HG03039 (cell line): ENCODE measurements around the gene TUBA1C.
A peak's percentile ranks its signal among the peaks of the same experiment; 100 is the strongest.
"Not testable (repeated sequence)": the region's sequence is repeated elsewhere in the genome, so short reads cannot be mapped to it uniquely, and the experiment has no call there.

Experiments
- ATAC-seq: cut with Tn5 transposase; IDR thresholded peaks from one replicate; pipeline ENCODE4 v1.9.1; 2021; ENCODE audit warnings: mild to moderate bottlenecking, moderate library complexity; ENCODE audit not compliant: unreplicated experiment

The TUBA1C gene

DNA sequence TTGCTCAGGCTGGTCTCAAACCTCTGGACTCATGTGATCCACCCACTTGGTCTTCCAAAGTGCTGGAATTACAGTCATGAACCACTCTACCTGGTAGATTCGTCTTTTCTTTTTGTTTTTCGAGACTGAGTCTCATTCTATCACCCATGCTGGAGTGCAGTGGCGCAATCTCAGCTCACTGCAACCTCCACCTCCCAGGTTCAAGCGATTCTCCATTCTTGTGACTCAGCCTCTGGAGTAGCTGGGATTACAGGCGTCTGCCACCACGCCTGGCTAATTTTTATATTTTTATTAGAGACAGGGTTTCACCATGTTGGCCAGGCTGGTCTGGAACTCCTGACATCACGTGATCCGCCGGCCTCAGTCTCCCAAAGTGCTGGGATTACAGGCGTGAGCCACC lies 9.4 kb upstream of the TUBA1C start:
- not testable (repeated sequence) for ATAC-seq

DNA sequence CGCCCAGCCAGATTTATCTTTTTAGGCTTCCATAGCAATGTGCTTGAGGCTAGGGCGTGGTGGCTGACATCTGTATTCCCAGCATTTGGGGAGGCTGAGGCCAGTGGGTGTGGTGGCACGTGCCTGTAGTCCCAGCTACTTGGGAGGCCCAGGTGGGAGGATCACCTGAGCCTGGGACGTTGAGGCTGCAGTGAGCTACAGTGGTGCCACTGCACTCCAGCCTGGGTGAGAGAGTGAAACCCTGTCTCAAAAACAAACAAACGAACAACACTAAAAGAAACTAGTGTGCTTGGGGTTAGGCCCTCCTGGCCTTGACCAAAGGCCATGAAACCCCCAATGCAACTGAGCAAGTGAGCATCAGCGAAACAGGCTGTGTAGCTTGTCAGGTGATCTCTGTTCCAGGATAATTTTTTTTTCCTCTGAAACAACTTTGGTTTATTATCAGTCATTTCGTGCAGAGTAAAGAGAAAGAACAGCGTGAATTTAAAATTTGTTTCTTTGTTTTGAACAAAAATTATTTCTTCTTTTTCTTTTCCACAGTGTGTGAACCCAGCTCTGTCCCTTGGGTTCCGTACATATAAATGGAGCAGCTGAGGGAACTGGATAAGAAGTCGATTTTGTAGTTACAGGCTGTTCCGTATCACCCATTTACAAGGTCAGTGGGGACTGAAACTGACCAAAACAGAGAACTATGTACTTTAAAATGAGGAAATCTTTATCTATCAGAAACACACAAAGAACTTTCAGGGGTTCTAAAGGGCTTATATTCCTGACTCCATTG lies 8.8 kb upstream of the TUBA1C start:
- no peak for ATAC-seq

DNA sequence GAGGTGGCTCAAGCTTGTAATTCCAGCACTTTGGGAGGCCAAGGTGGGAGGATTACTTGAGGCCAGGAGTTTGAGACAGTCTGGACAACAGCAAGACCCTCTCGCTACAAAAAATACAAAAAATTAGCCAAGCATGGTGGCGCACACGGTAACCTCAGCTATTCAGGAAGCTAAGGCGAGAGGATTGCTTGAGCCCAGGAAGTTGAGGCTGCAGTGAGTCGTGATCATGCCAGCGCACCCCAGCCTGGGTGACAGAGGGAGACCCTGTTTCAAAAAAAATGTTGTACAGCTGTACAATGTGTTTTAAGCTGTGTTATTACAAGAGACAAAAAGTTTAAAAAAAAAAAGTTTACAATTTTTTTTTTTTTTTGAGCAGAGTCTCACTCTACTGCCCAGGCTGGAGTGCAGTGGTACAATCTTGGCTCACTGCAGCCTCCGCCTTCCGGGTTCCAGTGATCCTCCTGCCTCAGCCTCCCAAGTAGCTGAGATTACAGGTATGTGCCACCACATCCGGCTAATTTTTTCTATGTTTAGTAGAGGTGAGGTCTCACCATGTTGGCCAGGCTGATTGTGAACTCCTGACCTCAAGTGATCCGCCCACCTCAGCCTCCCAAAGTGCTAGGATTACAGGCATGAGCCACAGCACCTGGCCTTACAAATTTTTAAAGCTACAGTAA lies 7.2 kb upstream of the TUBA1C start:
- ATAC-seq, result not testable (repeated sequence)

DNA sequence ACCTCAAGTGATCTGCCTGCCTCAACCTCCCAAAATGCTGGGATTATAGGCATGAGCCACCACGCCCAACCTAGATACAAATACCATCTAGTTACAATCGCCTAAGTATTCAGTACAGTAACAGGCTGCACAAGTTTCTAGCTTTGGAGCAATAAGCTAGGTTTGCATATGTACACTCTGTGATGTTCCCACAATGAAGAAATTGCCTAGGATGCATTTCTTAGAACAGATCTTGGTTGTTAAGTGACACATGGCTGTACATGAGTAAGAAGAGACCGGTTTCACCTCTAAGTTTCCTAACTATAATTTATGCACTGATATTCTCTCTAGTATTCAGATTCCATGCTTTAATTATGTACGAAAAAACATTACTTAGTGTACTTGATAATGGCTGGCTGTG lies 5.4 kb upstream of the TUBA1C start:
- ATAC-seq, result no peak

DNA sequence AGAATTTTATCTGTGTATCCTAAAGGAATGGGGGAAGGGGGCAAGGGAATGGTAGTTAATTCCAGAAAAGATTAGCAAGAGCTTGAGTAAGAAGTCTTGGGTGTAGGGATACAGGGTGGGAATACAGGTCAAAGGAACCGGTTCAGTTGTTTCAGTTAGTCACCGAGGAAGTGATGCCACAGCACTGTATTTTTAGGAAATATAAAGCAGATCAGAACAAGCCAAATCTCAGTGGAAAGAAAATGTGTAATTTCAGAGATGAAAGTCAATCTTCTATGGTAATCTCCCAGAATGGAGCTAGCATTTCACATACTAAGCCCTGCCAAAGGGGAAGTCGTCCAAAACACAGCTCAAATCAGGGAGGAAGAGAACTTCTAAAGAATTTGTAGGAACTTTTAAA lies 4.7 kb upstream of the TUBA1C start:
- ATAC-seq, result no peak

DNA sequence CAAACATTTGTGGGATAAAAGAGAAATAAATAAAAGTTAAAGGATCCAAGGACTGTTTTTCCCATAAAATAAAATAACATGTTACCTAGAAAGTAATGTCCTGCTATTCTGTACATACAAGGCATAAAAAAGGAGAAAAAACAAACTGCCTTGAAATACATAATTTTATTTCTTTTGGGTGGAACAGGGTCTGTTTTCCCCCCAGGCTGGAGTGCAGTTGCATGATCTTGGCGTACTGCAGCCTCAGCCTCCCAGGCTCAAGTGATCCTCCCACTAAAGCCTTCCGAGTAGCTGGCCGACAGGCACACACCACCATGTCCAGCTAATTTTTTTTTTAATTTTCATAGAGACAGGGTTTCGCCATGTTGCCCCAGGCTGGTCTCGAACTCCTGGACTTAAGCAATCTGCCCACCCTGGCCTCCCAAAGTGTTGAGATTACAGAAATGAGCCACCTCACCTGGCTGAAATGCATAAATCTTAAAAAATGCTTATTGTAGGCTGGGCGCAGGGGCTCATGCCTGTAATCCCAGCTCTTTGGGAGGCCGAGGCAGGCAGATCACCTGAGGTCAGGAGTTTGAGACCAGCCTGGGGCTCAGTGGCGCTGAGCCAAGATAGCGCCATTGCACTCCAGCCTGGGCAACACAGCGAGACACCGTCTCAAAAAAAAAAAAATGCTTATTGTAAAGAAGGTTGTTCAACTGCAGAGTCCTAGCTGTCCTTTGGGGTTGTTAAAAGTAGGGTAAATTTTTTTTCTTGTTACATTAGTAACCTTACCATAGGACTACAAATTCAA lies 4.1 kb upstream of the TUBA1C start:
- ATAC-seq, result no peak

DNA sequence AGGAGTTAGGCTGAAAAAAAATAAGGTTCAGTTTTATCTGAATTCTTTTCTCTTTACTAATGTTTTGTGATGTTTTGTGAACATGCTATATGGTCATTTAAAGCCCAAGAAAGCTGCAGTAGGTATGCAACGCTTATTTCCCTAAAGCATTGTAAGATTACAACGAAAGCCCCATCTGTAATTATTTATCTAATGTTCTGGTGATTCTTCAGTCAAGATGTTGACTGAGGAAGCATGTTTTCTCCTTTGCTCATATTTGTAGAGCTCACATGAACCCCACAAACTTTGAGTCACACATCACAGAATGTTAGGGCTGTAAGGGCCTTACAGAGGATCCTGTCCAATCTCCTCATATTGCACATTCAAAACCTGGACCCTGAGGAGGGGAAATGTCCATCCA lies 3.2 kb upstream of the TUBA1C start:
- no peak for ATAC-seq

DNA sequence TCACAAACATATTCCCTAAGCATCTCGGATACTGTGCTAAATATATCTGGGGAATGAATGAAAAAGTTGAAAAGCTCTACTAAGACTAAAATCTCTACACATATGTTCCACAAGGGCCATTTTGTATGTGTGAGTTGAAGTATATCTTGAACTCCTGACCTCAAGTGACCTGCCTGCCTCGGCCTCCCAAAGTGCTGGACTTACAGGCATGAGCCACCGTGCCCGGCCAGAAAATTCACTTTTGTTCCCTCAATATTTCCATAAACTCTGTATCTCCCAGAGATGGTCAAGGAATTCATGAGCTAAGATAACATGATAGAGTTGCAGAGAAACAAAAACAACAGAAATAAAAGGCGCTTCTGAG lies 1.5 kb upstream of the TUBA1C start:
- no peak for ATAC-seq

DNA sequence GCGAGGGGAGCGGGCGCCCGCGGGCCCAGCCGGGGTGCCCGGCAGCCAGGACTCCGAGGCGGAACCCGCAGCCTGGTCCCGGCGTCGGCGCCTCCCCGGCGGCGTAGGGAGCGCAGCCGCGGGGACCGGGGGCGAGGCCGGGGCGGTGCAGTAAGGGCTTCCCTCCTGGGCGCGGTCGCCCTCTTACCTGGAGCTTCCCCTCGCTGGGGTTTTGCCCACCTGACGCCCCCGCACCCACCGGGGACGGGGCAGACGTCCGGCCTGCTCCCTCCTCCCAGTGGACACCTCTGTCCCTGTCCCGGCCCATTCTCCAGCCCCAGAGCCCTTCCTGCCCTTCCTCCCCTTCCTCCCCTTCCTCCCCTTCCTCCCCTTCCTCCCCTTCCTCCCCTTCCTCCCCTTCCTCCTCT lies 413 bp upstream of the TUBA1C start:
- ATAC-seq, result peak; percentile 25

DNA sequence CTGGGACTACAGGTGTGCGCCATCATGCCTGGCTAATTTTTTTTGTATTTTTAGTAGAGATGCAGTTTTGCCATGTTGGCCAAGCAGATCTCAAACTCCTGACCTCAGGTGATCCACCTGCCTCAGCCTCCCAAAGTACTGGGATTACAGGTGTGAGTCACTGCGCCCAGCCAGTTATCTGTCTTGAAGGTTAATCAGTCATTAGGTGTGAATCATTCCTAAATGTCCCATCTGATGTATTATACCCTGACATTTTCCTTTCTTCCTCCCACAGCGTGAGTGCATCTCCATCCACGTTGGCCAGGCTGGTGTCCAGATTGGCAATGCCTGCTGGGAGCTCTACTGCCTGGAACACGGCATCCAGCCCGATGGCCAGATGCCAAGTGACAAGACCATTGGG lies 4.3 kb downstream of the TUBA1C start:
- ATAC-seq, result not testable (repeated sequence)

DNA sequence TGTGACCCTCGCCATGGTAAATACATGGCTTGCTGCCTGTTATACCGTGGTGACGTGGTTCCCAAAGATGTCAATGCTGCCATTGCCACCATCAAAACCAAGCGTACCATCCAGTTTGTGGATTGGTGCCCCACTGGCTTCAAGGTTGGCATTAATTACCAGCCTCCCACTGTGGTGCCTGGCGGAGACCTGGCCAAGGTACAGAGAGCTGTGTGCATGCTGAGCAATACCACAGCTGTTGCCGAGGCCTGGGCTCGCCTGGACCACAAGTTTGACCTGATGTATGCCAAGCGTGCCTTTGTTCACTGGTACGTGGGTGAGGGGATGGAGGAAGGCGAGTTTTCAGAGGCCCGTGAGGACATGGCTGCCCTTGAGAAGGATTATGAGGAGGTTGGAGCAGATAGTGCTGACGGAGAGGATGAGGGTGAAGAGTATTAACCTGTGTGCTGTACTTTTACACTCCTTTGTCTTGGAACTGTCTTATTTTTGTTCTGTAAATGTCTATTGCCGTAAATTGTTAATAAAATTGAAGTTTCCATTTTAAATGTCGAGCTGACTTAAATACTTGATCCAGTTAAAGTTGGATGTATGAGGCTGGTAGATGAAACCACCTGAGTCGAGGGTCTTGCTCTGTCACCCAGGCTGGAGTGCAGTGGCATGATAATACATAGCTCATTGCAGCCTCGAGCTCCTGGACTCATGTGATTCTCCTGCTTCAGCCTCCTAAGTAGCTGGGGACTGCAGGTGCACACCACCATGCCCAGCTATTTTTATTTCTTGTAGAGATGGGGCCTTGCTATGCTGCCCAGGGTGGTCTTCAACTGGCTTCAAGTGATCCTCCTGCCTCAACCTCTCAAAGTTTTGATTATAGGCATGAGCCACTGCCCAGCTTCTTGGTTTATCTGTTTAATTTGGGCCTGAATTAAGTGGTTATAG lies 8.2 kb downstream of the TUBA1C start:
- ATAC-seq, result no peak

DNA sequence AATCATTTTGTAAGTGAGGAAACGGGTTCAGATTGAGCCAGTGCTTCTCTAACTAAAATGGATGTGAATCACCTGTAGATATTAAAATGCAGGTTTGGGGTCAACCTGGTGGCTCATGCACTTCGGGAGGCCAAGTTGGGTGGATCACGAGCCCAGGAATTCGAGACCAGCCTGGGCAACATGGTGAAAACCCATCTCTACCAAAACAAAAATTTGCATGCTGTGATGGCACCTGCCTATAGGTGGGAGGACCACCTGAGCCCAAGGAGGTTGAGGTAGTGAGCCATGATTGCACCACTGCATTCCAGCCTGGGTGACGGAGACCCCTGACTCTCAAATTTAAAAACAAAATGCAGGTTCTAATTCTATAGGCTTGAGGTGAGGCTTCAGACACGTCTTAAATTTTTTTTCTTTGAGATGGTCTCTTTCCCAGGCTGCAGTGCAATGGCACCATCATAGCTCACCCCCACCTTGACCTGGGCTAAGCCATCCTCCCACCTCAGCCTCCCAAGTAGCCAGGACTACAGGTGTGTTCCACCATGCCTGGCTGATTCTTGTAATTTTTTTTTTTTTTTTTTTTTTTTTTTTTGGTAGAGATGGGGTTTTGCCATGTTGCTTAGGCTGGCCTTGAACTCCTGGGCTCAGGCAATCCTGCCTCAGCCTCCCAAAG lies 9.0 kb downstream of the TUBA1C start:
- no peak for ATAC-seq

DNA sequence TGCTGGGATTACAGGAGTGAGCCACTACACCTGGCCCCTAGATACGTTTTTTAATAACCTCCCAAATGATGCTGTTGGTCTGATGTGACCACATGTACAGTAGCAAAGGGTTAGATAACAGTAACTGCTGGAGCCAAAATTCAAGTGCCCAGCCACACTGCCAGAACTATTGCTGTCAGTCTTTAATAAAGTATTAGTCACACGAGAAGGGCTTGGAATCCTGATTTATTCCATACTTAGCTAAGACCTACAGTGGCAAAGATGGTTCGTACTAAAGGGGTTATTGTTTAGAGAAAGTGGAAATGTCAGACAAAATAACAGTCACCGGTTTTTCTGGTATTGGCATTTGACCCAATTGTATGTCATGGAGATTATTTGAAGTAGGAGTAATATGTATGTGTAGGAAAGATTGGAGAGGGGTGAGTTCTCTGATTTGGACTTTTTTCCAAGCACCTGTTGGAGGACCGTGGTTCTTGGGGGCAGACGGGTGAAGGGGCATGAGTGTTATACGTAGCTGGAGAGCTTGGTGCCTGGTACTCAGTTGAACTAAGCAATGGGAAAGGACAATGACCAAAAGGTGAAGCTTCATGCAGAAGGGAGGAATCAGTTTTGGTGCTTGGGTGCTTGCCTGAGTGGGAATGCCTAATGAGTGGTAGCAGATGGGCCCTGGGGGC lies 9.7 kb downstream of the TUBA1C start:
- no peak for ATAC-seq

DNA sequence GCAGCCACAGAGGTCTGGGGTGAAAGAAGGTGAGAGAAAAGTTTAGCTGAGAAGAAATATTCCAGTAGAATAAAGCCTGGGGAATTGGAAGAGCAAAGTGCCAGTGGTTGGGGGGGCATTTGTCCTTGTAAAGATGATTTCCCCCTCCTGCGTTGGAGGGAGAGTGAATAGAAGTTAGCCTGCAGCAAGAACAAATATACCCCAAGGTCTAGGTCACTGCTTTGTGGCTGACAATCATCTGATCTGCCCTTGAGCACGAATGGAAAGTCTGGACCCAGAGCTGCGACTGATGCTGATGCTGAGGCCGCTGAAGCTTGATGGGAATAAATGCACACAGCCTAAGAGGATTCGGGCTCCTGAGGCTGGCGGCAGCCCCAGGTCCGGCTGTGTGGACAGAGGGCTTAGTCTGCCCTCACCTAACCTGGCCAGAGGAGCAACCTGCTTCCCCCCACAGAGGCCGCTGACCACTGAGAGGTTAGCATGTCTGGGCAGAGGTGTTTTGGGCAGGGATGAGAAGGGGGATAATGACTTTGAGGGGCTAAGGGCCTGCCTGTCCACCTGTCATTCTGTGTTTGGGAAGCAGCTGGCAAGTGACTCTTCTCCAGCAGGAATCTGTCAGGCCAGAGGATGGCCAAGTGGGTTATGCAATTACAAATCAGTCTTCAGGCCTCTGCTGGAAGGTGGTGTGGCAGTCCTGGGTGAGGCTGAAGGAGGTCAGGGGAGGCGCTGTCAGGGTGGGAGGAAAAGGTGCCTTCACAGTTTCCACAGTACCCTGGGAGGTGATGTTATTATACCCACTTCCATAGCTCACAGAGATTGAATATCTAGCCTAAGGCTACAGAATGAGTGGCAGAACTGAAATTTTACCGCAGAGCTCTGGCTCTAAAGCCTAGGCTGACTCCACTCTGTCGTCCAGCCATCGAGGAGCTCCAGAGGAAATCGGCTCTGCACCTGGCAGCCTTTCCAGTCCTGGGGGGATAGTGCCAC lies 11.7 kb downstream of the TUBA1C start:
- ATAC-seq, result no peak

DNA sequence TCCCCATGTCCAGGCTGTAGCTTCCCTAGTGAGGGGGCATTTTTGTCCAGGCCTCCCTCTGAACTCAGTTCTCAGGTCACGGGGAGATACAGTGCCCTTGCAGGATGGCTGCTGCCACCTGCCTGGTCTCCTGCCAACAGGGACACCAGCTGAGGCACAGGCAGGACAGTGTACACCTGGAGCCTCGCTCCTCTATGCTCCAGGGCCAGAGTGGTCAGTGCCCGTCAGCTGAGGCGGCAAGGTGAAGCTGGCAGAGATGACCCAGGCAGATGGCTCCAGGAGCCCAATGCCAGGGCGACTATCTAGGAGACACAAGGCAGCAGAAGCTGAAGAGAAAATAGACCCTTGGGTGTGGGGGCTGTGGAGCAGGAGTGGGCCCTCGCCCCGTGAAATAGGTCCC lies 12.6 kb downstream of the TUBA1C start:
- no peak for ATAC-seq

DNA sequence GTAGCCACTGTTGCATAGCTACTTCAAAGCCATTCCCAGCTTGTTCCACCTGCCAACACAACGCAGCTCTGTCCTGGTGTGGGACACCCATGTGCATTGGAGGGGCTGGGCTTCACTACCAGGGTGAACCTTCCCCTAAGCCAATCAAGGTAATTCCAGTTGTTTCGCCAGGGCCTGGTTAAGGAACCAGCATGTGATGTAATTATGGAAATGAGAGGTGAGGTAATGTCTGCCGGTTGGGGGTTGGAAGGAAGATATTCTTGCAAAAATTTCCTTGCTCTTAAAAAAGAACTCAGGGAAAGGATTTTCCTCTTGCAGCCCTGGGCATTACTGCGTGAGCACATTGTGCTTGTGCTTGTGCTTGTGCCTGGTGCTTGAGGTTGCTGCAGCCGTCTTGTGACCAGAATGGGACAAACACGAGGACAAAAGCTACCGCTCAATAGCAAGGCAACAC lies 14.9 kb downstream of the TUBA1C start:
- ATAC-seq, result no peak

DNA sequence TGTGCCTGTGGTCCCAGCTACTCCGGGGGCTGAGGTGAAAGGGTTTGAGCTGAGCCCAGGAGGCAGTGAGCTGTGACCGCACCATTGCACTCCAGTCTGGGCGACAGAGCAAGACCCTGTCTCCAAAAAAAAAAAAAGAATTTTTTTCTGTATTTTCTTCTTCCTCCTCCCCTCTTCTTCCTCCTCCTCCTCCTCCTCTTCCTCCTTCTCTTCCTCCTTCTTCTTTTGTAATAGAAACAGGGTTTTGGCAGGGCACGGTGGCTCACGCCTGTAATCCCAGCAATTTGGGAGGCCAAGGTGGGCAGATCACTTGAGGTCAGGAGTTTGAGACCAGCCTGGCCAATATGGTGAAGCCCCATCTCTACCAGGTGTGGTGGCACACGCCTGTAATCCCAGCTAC lies 15.7 kb downstream of the TUBA1C start:
- ATAC-seq, result not testable (repeated sequence)

DNA sequence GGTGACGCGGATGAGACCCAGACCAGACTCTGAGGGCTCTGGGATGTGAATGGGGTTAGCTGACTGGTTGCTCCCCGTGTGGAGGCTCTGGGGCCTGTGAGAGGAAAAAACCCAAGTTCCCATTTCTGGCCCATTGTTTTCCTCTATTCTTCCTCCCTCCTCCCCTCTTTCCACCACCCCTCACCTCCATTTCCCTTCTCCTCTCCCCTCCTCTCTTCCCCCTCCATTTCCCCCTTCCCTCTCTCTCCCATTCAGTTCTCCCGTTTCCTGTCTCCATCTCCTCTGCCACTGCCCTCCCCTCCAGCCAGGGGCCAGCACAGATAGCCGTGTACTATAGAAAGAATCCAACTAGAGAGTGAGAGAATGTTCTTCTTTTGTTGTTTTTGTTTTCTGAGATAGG lies 17.4 kb downstream of the TUBA1C start:
- ATAC-seq, result no peak
